ENCODE measurements around the gene CD44. TPM values are rescaled to one million over a fixed set of nuclear protein-coding genes. Genes with fewer than 3 reads are reported as not detected.
A peak's percentile ranks its signal among the peaks of the same experiment; 100 is the strongest.

CD44 gene
- total and polyA plus RNA-seq, 10 donors: 60.9 to 521 (median 317) TPM

GRCh38 chr11:35146074-35146521 is 7.1 kb downstream of the CD44 start:
- Histone ChIP-seq H3K9me3 (no peaks in the 10 kb centered on the region), H3K4me1 (peaks cover 49 to 100% (median 87%) of the 10 kb centered on the region in 6 donors), H3K27me3 (replicated peaks in 1 of 7) (no peaks in the 10 kb centered on the region), H3K4me3 (peak overlapping the region in 1 of 8 donors; percentile 81), H3K27ac (peak overlapping the region in 7 of 8 donors; percentile 35 to 97 (median 94)), H3K36me3 (peaks cover 0 to 31% (median 0%) of the 10 kb centered on the region in 6 donors)
- intact Hi-C loops (cut with DNase I; ENCODE audit: low total_unique reads): no loop called here
- TF ChIP-seq POLR2AphosphoS5 (IDR thresholded peaks at IDR 0.05) (no peak), CTCF (IDR thresholded peaks at IDR 0.05 in 8 of 11, conservative IDR thresholded peaks at IDR 0.05 in 3 of 11) (no peak), POLR2A (IDR thresholded peaks at IDR 0.05) (no peak)
- 59 to 72% (median 63%) methylated on average over 7 of the region's 7 CpGs for WGBS, 5 donors
- DNase-seq: no peak

- Histone ChIP-seq H3K27ac (peak overlapping the region in 5 of 8 donors; percentile 94 to 97 (median 95)), H3K4me3 (peak overlapping the region in 1 of 8 donors; percentile 81), H3K36me3 (peaks cover 0 to 31% (median 0%) of the 10 kb centered on the region in 6 donors), H3K9me3 (no peaks in the 10 kb centered on the region), H3K4me1 (peaks cover 52 to 100% (median 85%) of the 10 kb centered on the region in 6 donors), H3K27me3 (replicated peaks in 1 of 7) (no peaks in the 10 kb centered on the region)
- intact Hi-C loops (cut with DNase I; ENCODE audit: low total_unique reads): no loop called here
- no peak for DNase-seq
- no peak for TF ChIP-seq CTCF (IDR thresholded peaks at IDR 0.05 in 8 of 11, conservative IDR thresholded peaks at IDR 0.05 in 3 of 11)
- WGBS, 5 donors: 81 to 91% (median 88%) methylated on average over 2 of the region's 2 CpGs
Observed at GRCh38 chr11:35146711-35147110, 7.7 kb downstream of the CD44 start.

GRCh38 chr11:35147235-35147634 is 8.3 kb downstream of the CD44 start:
- Histone ChIP-seq H3K27ac (peak overlapping the region in 5 of 8 donors; percentile 6 to 97 (median 94)), H3K36me3 (peaks cover 0 to 36% (median 0%) of the 10 kb centered on the region in 6 donors), H3K4me3 (no peak overlapping the region), H3K27me3 (replicated peaks in 1 of 7) (no peaks in the 10 kb centered on the region), H3K4me1 (peaks cover 52 to 100% (median 84%) of the 10 kb centered on the region in 6 donors), H3K9me3 (no peaks in the 10 kb centered on the region)
- DNase-seq: no peak
- intact Hi-C loops (cut with DNase I; ENCODE audit: low total_unique reads): no loop called here
- 71 to 100% (median 75%) methylated on average over 1 of the region's 1 CpG for WGBS, 5 donors
- TF ChIP-seq POLR2AphosphoS5 (IDR thresholded peaks at IDR 0.05) (no peak), CTCF (IDR thresholded peaks at IDR 0.05 in 8 of 11, conservative IDR thresholded peaks at IDR 0.05 in 3 of 11) (no peak), POLR2A (IDR thresholded peaks at IDR 0.05) (no peak)

- intact Hi-C loops (cut with DNase I; ENCODE audit: low total_unique reads): no loop called here
- no peaks in the 10 kb centered on the region for H3K9me3 ChIP-seq
- no peaks in the 10 kb centered on the region for H3K27me3 ChIP-seq (replicated peaks in 1 of 7)
- no peak overlapping the region for H3K4me3 ChIP-seq
- no peak for TF ChIP-seq CTCF (IDR thresholded peaks at IDR 0.05 in 8 of 11, conservative IDR thresholded peaks at IDR 0.05 in 3 of 11)
- no peak for TF ChIP-seq POLR2A (IDR thresholded peaks at IDR 0.05)
- no peak for TF ChIP-seq POLR2AphosphoS5 (IDR thresholded peaks at IDR 0.05)
- peaks cover 0 to 46% (median 0%) of the 10 kb centered on the region in 6 donors for H3K36me3 ChIP-seq
- no peak for DNase-seq
- H3K27ac ChIP-seq: peak overlapping the region in 2 of 8 donors; percentile 22 to 28
- 75 to 87% (median 79%) methylated on average over 5 of the region's 5 CpGs for WGBS, 5 donors
- peaks cover 54 to 100% (median 84%) of the 10 kb centered on the region in 6 donors for H3K4me1 ChIP-seq
Observed at GRCh38 chr11:35148163-35148837, 9.3 kb downstream of the CD44 start.
